Stimulated activated CD8-positive, alpha-beta memory T cell treated with anti-CD3 and anti-CD28 coated beads, Interleukin-12 subunit alpha, Interleukin-12 subunit beta, amount 100 ng/mL, for 1 hour (primary cell): ENCODE results near the gene KNSTRN.

Experiments used
- DNase-seq: peaks from one replicate; pipeline ENCODE4 v3.0.0-alpha.2; 2020; ENCODE audit warnings: low read depth

The KNSTRN gene

GRCh38 chr15:40345867-40346578 is 36.5 kb upstream of the KNSTRN start:
- DNase-seq, result no peak

- DNase-seq, result no peak
These were observed 35.7 kb upstream of the KNSTRN start for GRCh38 chr15:40346579-40347558.

- DNase-seq, result no peak
These were observed 34.7 kb upstream of the KNSTRN start for GRCh38 chr15:40347559-40348473.

- no peak for DNase-seq
These were observed 34.0 kb upstream of the KNSTRN start for GRCh38 chr15:40348474-40348870.

GRCh38 chr15:40349163-40349562 is 33.4 kb upstream of the KNSTRN start:
- DNase-seq, result no peak

GRCh38 chr15:40352281-40352901 is 30.1 kb upstream of the KNSTRN start:
- DNase-seq, result no peak

GRCh38 chr15:40353697-40354096 is 28.8 kb upstream of the KNSTRN start:
- no peak for DNase-seq

- no peak for DNase-seq
These were observed 27.9 kb upstream of the KNSTRN start for GRCh38 chr15:40354408-40355171.

GRCh38 chr15:40355976-40356585 is 26.4 kb upstream of the KNSTRN start:
- DNase-seq, result no peak

GRCh38 chr15:40357246-40357645 is 25.3 kb upstream of the KNSTRN start:
- DNase-seq, result no peak

GRCh38 chr15:40357723-40358470 is 24.6 kb upstream of the KNSTRN start, which contains the start of gene DISP2:
Gene DISP2, plus strand, starts transcription at chr15:40358219. Its CDS starts 103 bp downstream, at chr15:40358322.
- DNase-seq, result peak; percentile 82

GRCh38 chr15:40358471-40359353 is 23.8 kb upstream of the KNSTRN start:
- no peak for DNase-seq

- DNase-seq, result no peak
These were observed 22.5 kb upstream of the KNSTRN start for GRCh38 chr15:40360015-40360414.

- DNase-seq, result no peak
These were observed 20.9 kb upstream of the KNSTRN start for GRCh38 chr15:40361640-40362039.

GRCh38 chr15:40363611-40364010 is 18.9 kb upstream of the KNSTRN start:
- DNase-seq, result no peak

GRCh38 chr15:40364251-40364650 is 18.3 kb upstream of the KNSTRN start:
- no peak for DNase-seq

- DNase-seq, result no peak
These were observed 17.5 kb upstream of the KNSTRN start for GRCh38 chr15:40365016-40365415.
